Upper lobe of right lung (tissue), 1 donor: ENCODE results near the gene SIAH2. TPM values are rescaled to one million over a fixed set of nuclear protein-coding genes. Genes with fewer than 3 reads are reported as not detected.
"Not testable (repeated sequence)": the region's sequence is repeated elsewhere in the genome, so short reads cannot be mapped to it uniquely, and the experiment has no call there.

Experiments
- ATAC-seq: fragments of 200-7000 bp; cut with Tn5 transposase; one replicate; pipeline ENCODE4 v1.9.1; 2020; ENCODE audit warnings: mild to moderate bottlenecking, moderate library complexity
- DNase-seq: peaks from one replicate; pipeline ENCODE4 v3.0.0-alpha.2; 2020
- H3K27ac ChIP-seq: fragments of 200-600 bp; one replicate; pipeline ENCODE4 v1.8.0; 2022
- H3K27me3 ChIP-seq: fragments of 200-600 bp; one replicate; pipeline ENCODE4 v1.8.0; 2022; ENCODE audit warnings: mild to moderate bottlenecking
- H3K36me3 ChIP-seq: fragments of 200-600 bp; one replicate; pipeline ENCODE4 v1.8.0; 2022
- H3K4me1 ChIP-seq: fragments of 200-600 bp; one replicate; pipeline ENCODE4 v1.8.0; 2022
- H3K4me3 ChIP-seq: fragments of 200-600 bp; one replicate; pipeline ENCODE4 v1.8.0; 2022; ENCODE audit warnings: mild to moderate bottlenecking
- H3K9me3 ChIP-seq: fragments of 200-600 bp; one replicate; pipeline ENCODE4 v1.8.0; 2022
- intact Hi-C: fragments of 100-400 bp; cut with DNase I; formaldehyde crosslinking; loops from one replicate; pipeline ENCODE4 v1.11.0; 2022
- total RNA-seq: library from RNA; stranded (reverse); fragmentation: NEBNext Ultra II Directional; extraction: Animal tissue kit (Norgen Biotek cat#: 25700); gene quantifications from one replicate; pipeline ENCODE4 v1.2.1, GENCODE V29; 2021
- TF ChIP-seq, protein P1 (sequence below): fragments of 200-600 bp; IDR thresholded peaks from one replicate; pipeline ENCODE4 v1.8.0; 2022; ENCODE audit warnings: antibody characterized with exemption
- donor health status: DM: no; HTN: yes; CAD: no; lungs with severe emphysema.

Gene SIAH2
- total RNA-seq, 1 donor from 2014 or later = 16.9 TPM

DNA sequence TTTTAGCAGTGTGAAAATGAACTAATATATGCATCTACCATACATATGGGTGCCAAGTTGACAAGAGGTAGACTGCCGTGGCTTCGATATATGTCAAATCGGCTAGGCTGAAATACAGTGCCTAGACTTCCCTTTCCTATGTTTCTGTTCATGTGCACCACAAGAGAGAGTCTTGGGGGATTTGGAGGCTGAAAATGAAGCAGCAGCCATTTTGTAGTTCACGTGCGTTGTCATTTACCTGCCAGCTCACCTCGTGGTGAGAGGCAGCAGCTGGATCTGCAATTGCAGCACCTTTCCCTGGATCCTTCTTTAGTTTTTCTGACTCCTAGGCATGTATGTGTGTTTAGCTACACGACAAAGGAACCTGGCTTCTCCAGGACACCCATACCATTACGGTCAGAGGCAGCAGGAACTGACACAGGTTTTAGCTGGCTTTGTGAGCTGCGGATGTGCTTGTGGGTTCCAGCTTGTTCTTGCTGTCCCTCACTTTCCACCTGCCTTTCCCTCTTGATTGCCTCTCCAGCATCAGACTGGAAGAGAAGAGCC, 40.5 kb upstream of the SIAH2 start:
- H3K27ac ChIP-seq = no peak overlapping the region
- H3K27me3 ChIP-seq = peaks cover 5% of the 10 kb centered on the region
- no peaks in the 10 kb centered on the region for H3K36me3 ChIP-seq
- H3K9me3 ChIP-seq = no peaks in the 10 kb centered on the region
- ATAC-seq = no peak
- H3K4me3 ChIP-seq = no peak overlapping the region
- no peak for DNase-seq
- H3K4me1 ChIP-seq = no peaks in the 10 kb centered on the region
- TF ChIP-seq, protein P1, sequence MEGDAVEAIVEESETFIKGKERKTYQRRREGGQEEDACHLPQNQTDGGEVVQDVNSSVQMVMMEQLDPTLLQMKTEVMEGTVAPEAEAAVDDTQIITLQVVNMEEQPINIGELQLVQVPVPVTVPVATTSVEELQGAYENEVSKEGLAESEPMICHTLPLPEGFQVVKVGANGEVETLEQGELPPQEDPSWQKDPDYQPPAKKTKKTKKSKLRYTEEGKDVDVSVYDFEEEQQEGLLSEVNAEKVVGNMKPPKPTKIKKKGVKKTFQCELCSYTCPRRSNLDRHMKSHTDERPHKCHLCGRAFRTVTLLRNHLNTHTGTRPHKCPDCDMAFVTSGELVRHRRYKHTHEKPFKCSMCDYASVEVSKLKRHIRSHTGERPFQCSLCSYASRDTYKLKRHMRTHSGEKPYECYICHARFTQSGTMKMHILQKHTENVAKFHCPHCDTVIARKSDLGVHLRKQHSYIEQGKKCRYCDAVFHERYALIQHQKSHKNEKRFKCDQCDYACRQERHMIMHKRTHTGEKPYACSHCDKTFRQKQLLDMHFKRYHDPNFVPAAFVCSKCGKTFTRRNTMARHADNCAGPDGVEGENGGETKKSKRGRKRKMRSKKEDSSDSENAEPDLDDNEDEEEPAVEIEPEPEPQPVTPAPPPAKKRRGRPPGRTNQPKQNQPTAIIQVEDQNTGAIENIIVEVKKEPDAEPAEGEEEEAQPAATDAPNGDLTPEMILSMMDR = no peak
- intact Hi-C loops = no loop called here

DNA sequence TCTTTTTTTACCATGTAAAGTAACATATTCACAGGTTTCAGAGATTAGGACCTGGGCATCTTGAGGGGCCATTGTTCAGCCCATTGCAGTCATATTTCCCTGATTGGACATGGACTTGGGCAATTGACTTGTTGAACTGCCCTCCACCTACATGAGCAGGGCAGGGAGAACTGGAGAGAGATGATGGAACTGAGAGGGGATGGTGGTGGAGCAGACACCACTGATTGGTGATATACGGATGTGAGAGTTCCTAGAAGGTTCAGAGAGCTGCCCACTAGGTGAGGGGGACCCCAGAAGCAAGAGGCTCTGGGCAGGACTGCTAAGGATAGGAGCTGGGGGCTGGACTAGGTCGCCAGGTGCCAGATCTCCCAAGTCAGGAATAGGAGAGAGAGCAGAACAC, 37.8 kb upstream of the SIAH2 start:
- intact Hi-C loops = no loop called here
- Histone ChIP-seq H3K36me3 (no peaks in the 10 kb centered on the region), H3K27ac (no peak overlapping the region), H3K4me1 (no peaks in the 10 kb centered on the region), H3K4me3 (no peak overlapping the region), H3K9me3 (no peaks in the 10 kb centered on the region), H3K27me3 (peaks cover 5% of the 10 kb centered on the region)
- TF ChIP-seq, protein P1 = no peak
- DNase-seq (no peak), ATAC-seq (no peak)

DNA sequence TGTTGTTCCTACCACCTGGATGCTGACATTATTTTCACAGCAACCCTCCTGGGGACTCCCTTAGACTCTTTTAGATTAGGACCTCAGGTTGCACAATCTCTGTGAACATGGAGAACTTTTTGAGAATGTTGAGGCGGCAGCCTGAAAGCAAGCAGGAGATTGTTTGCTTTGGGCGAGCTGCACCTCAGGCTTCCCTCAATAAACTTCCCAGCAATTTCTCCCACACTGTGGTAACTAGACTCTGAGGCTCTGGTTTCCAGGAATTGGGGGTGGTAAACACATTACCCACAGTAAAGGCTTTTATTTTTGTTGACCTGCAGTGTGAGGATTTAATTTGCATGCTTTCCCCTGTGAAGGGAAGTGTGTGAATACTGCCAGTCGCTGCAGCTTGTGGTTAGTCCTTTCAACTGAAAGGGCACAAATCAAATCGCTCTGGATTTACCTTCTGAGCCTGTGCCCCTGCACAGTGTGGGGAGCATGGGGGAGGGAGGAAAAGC, 35.2 kb upstream of the SIAH2 start:
- H3K27ac ChIP-seq = no peak overlapping the region
- intact Hi-C loops = no loop called here

DNA sequence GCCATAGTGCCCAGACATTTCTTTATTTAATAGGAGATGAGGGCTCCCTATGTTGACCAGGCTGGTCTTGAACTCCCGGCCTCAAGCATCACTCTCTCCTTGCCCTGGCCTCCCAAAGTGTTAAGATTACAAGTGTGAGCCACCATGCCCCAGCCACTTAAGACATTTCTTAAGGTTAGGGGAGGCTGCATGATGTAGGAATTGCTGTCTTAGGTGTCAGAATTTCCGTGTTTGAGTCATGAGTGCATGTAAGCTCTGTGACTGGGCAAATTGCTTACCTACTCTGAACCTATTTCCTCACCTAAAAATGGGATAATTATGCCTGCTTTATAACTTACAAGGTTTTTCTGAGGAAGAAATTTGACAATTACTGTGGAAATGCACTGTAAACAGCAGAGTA, 34.2 kb upstream of the SIAH2 start:
- Histone ChIP-seq H3K36me3 (no peaks in the 10 kb centered on the region), H3K4me3 (no peak overlapping the region), H3K27ac (no peak overlapping the region), H3K27me3 (peaks cover 5% of the 10 kb centered on the region), H3K9me3 (no peaks in the 10 kb centered on the region), H3K4me1 (no peaks in the 10 kb centered on the region)
- no peak for ATAC-seq
- intact Hi-C loops = no loop called here
- TF ChIP-seq, protein P1 = no peak
- DNase-seq = no peak

More for the DNA sequence above, 35.2 kb upstream of the SIAH2 start:
- H3K4me3 ChIP-seq = no peak overlapping the region
- H3K9me3 ChIP-seq = no peaks in the 10 kb centered on the region
- peaks cover 5% of the 10 kb centered on the region for H3K27me3 ChIP-seq
- H3K4me1 ChIP-seq = no peaks in the 10 kb centered on the region
- ATAC-seq = peak; percentile 79
- TF ChIP-seq, protein P1 = no peak
- DNase-seq = no peak
- H3K36me3 ChIP-seq = no peaks in the 10 kb centered on the region

DNA sequence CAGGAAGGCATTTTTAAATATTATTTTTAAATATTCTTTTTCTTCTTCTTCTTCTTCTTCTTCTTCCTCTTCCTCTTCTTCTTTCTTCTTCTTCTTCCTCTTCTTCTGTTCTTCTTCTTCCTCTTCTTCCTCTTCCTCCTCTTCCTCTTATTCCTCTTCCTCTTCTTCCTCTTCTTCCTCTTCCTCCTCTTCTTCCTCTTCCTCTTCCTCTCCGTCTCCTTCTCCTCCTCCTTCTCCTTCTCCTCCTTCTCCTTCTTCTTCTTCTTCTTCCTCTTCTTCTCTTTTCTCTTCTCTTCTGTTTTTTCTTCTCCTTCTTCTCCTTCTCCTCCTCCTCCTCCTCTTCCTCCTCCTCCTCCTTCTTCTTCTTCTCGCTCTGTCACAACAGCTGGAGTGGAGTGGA, 33.6 kb upstream of the SIAH2 start:
- ATAC-seq, H3K4me1 ChIP-seq, H3K4me3 ChIP-seq, H3K27ac ChIP-seq, intact Hi-C loops, H3K9me3 ChIP-seq, H3K36me3 ChIP-seq, H3K27me3 ChIP-seq, DNase-seq: not testable (repeated sequence)

DNA sequence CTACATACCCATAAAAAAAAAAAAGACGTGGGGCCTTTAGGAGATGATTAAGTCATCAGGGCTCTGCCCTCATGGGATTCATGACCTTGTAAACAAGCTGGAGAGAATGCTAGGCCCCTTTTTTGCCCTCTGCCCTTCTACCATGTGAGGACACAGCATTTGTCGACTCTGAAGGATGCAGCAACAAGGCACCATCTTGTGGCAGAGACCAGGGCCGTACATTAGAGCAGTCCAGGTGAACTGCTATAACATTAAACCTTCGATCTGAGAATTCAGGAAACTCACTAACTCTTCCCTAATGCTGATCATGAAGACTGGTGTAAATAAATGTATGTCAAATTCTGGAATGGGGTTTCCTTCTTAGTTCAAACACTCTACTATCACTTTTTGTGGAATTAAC, 30.7 kb upstream of the SIAH2 start:
- intact Hi-C loops = no loop called here
- TF ChIP-seq, protein P1 = no peak

More for the DNA sequence above, 30.7 kb upstream of the SIAH2 start:
- no peaks in the 10 kb centered on the region for H3K36me3 ChIP-seq
- H3K27ac ChIP-seq = no peak overlapping the region
- no peak overlapping the region for H3K4me3 ChIP-seq
- ATAC-seq (no peak), DNase-seq (no peak)
- no peaks in the 10 kb centered on the region for H3K9me3 ChIP-seq
- H3K27me3 ChIP-seq = no peaks in the 10 kb centered on the region
- H3K4me1 ChIP-seq = no peaks in the 10 kb centered on the region
